HG03139 (cell line): ENCODE data around the gene TRDMT1.

Experiments used
- ATAC-seq: cut with Tn5 transposase; IDR thresholded peaks from one replicate; pipeline ENCODE4 v1.9.1; 2021; ENCODE audit not compliant: unreplicated experiment

TRDMT1 gene

DNA sequence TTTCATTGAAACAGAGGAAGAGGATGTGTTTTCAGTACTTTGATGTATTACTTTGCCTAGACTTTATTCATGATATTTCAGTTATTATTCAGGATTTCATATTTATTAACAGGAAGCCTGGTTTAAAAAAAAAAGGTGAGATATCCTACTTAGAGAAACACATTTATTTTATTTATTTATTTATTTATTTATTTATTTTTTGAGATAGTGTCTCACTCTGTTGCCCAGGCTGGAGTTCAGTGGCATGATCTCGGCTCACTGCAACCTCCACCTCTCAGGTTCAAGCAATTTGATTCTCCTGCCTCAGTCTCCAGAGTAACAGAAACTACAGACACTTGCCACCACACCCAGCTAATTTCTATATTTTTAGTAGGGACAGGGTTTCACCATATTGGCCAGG is 24.5 kb downstream of the TRDMT1 start:
- ATAC-seq, result no peak

GRCh38 chr10:17176091-17176490 is 25.4 kb downstream of the TRDMT1 start:
- ATAC-seq, result no peak

GRCh38 chr10:17175551-17175950 is 25.9 kb downstream of the TRDMT1 start:
- ATAC-seq, result no peak

DNA sequence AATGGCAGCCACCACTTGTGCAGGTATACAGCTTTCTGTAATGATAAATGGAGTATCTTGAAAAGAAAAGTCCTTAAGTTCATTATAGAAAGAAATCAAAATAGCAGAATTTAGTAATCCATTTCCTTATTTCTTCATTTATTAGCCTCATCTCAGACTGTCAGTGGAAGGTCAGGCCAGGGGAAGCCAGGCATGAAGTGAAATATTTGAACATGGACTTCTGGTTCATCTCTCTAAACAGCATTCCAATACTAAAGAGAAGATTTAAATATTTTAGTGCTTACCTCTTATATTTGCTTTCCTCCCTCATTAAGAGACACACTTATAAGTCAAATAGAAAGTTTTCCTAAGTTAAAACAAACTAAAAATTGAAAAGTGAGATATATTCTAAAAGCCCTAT is 26.8 kb downstream of the TRDMT1 start:
- no peak for ATAC-seq

GRCh38 chr10:17171141-17171641 is 30.3 kb downstream of the TRDMT1 start:
- no peak for ATAC-seq

DNA sequence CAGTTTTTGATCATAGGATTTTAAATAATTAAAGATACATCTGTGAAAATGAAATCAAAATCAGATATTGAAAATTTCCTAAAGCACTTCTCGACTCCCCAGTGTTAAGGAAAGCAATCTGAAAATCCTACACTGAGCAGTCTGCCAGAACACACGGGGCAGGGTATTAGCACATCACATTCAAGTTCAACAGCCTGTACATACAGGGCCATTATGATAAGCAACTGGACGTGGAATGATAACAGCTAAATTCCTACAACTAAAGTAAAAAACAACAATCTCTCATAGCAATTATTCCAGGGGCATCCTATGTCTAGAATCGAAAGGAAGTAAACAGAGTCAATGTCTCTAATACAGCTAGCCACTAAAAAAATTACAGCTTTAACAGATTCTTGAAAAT is 31.7 kb downstream of the TRDMT1 start:
- no peak for ATAC-seq

DNA sequence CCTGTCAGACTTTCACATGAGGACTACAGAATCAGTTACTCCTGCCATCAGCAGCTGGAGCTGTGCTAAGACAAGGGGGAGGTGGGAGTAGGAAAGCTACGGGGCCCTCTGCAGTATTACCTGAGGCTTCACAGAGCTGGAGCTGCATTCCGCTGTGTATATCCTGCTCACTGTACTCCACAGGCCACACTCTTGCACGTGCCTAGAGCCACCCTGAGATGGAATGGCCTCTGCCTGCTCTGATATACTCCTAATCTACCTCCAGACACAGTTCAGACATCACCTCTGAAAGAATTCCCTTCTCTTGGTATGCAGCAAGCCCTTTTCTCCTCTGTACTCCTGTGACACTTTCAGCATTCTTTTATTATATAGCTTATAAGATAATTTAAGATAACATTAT is 34.8 kb downstream of the TRDMT1 start:
- no peak for ATAC-seq

GRCh38 chr10:17162828-17163227 is 38.6 kb downstream of the TRDMT1 start:
- ATAC-seq, result no peak

DNA sequence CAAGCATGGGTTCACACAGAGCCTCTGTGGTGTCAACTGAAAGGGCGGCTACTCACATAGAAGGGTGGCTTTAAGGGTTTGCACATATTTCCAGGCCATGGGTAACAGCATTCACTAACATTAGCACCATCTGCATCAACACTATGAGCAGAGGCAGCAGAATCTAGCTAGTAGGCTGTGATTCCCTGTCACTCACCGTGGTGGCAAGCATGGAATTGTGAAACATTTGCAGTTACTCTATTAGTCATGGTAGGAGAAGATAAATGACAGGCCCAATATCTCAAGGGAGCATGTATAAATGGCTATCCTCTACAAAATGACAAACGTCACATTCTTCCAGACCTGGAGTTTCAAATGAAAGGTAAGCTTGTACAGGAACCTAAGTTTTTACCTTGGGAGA is 39.7 kb downstream of the TRDMT1 start:
- no peak for ATAC-seq

GRCh38 chr10:17157024-17157423 is 44.4 kb downstream of the TRDMT1 start:
- ATAC-seq, result no peak

GRCh38 chr10:17155826-17156225 is 45.6 kb downstream of the TRDMT1 start:
- no peak for ATAC-seq

DNA sequence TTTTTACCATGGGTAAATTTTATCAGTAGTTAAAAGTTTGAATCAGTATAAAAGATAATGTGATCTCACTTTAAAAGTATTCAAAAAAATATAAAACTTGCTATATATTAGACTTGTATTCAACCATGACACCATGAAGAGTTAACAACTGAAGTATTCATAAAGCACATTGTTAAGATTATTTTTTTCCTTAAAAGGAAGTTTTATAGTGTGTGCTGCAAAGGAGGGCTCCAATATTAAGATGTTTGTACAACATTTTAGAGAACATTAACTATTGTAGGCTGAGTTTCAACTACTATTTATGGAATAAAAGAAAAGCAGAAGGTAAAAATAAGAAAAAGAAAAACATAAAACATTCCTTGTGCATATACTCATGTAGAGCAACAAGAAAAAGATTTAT is 47.4 kb downstream of the TRDMT1 start:
- no peak for ATAC-seq

- ATAC-seq, result no peak
Measured at GRCh38 chr10:17153321-17153720, 48.2 kb downstream of the TRDMT1 start.

DNA sequence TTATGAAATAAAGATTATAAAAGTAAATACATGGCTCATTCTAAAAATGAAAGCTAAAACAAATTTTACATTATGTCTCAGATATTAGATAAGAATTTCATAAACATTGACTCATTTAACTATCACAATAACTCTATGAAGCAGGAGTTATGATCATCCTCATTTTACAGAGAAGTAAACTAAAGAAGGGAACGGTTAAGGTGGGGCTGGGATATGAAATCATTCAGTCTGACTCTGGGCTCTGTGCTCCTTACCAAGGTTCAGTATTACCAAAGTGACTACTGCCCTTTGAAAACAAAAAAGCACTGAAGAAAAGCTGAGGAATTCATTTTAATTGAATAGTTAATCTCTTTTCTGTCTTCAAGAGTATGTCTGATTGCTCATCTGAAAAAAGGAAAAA is 49.8 kb downstream of the TRDMT1 start:
- ATAC-seq, result no peak

- ATAC-seq, result no peak
Measured at GRCh38 chr10:17147884-17148489, 53.5 kb downstream of the TRDMT1 start.

DNA sequence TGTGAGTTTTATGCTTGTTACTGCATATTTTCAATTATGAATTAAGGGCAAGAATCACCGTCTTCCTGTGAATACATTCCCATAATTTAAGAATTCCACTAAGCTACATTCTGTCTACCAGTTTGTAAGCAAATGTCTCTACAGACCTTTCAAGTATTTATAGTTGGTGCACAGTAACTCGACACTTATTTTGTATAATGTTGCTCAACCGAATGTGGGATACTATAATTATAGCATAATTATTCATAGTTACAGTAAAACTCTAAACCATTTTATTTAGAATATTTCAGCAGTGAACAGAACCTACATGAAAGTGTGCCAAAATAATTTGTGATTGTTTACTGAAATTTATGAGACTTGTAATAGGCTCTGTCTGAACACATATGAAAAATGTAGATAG is 54.6 kb downstream of the TRDMT1 start:
- no peak for ATAC-seq

- ATAC-seq, result no peak
Measured at GRCh38 chr10:17145239-17145638, 56.2 kb downstream of the TRDMT1 start.

DNA sequence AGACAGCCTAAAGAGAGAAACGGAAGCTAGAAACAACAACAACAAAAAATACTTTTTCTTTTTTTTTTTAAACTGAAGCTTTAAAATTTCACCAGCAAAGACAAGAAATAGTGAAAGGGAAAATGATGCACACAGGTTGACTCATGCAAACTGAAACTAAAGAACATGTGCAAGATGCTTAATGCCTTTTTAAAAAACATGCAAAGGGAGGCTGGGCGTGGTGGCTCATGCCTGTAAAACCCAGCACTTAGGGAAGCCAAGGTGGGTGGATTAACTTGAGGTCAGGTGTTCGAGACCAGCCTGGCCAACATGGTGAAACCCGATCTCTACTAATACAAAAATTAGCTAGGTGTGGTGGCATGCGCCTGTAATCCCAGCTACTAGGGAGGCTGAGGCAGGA is 56.7 kb downstream of the TRDMT1 start:
- ATAC-seq, result no peak

DNA sequence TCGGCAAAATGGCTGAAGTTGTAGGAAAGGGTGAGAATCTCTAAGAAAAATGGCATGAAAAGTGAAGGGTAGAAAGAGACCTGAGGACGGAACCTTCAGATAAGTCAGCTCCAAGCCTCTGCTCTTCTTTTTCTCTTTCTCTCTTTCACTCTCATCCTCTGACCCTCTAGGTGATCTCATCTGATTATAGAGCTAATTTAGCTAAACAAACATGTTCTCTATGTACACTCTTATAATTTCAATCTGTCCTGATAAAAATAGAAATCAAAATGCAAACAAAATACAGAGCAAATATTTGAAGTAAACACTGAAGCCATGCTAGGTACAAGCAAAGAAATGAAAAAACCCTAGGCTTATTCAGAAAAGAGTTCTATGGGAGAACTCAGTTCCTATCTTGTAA is 57.4 kb downstream of the TRDMT1 start:
- no peak for ATAC-seq

- no peak for ATAC-seq
Measured at GRCh38 chr10:17143055-17143690, 58.3 kb downstream of the TRDMT1 start.

DNA sequence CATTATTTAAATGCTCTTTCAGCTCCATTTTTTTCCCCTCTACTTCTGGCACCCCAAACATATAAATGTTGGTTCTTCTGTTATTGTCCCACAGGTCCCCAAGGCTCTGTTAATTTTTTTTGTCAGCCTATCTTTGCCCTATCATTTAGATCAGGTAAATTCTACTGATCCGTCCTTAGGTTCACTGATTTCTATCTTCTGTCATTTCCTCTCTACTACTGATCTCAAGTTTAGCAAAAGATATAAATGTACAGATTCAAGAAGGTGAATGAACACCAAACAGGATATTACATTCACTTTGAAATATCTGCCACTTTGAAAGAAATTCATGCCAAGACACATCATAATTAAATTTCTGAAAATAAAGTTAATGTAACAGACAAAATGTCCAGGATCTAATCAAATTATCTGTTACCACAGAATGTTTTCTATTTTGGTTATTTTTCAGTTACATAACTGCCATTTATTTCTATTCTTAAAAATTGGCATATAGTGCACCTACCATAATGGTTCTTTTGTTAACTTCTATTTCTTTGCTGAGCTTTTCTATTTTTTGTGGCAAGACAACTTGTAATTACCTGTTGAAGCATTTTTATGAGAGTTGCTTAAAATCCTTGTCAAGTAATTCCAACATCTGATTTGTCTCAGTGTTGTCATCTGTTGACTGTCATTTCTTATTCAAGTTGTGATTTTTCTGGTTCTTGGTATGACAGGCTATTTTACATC is 59.8 kb downstream of the TRDMT1 start:
- ATAC-seq, result no peak

GRCh38 chr10:17140386-17140761 is 61.1 kb downstream of the TRDMT1 start:
- ATAC-seq, result no peak
